HepG2 (cell line): ENCODE measurements around the gene TMEM80. TPM values are rescaled to one million over a fixed set of nuclear protein-coding genes. Genes with fewer than 3 reads are reported as not detected.
A peak's percentile ranks its signal among the peaks of the same experiment; 100 is the strongest.

ENCODE experiments used
- CSRNP2 ChIP-seq: sonication (generic); formaldehyde crosslinking; conservative IDR thresholded peaks from 2 replicates; pipeline ENCODE4 v1.8.0; 2022; ENCODE audit warnings: low read depth, missing genetic modification reagents
- ELF4 ChIP-seq: sonication (generic); formaldehyde crosslinking; IDR thresholded peaks from 2 replicates; pipeline ENCODE4 v1.5.0; 2020; ENCODE audit warnings: missing genetic modification reagents, mild to moderate bottlenecking, moderate library complexity, borderline replicate concordance
- EP300 ChIP-seq, 3 experiments: sonication (generic) in 1 of 3; formaldehyde crosslinking in 1 of 3; IDR thresholded peaks; 2 replicates each; pipeline versions ENCODE4 v1.5.1 to v1.6.1; 2011 to 2020; ENCODE audit warnings: low read depth in 2 of 3, low read length in 2 of 3, borderline replicate concordance in 1 of 3, improper control_type of control experiment in 1 of 3, mild to moderate bottlenecking in 1 of 3, missing genetic modification reagents in 1 of 3, moderate library complexity in 1 of 3
- FOXM1 ChIP-seq: sonication (generic); formaldehyde crosslinking; IDR thresholded peaks from 2 replicates; pipeline ENCODE4 v1.5.0; 2020; ENCODE audit warnings: missing genetic modification reagents
- GTF2F1 ChIP-seq: fragments of 150-350 bp; IDR thresholded peaks from 2 replicates; pipeline ENCODE4 v1.6.1; 2014; ENCODE audit warnings: low read length
- KAT7 ChIP-seq: IDR thresholded peaks from 2 replicates; pipeline ENCODE4 v1.6.1; 2018; ENCODE audit warnings: borderline replicate concordance, missing compliant biosample characterization
- KLF11 ChIP-seq: IDR thresholded peaks from 2 replicates; pipeline ENCODE4 v1.6.1; 2016; ENCODE audit warnings: missing compliant biosample characterization
- MBD4 ChIP-seq: IDR thresholded peaks from 2 replicates; pipeline ENCODE4 v1.6.1; 2012; ENCODE audit warnings: low read length, inconsistent platforms, borderline replicate concordance
- MZF1 ChIP-seq: sonication (generic); formaldehyde crosslinking; IDR thresholded peaks from 2 replicates; pipeline ENCODE4 v1.8.1; 2023; ENCODE audit warnings: mild to moderate bottlenecking, missing genetic modification reagents, borderline replicate concordance
- NBN ChIP-seq: fragments of 450-650 bp; conservative IDR thresholded peaks from 2 replicates; pipeline ENCODE4 v1.6.1; 2017
- NKX3-1 ChIP-seq: sonication (generic); formaldehyde crosslinking; IDR thresholded peaks from 2 replicates; pipeline ENCODE4 v1.5.0; 2020; ENCODE audit warnings: missing genetic modification reagents
- RBAK ChIP-seq: sonication (generic); formaldehyde crosslinking; IDR thresholded peaks from 2 replicates; pipeline ENCODE4 v1.5.1; 2020; ENCODE audit warnings: mild to moderate bottlenecking, missing genetic modification reagents
- YEATS4 ChIP-seq: sonication (generic); formaldehyde crosslinking; IDR thresholded peaks from 2 replicates; pipeline ENCODE4 v1.4.0; 2020; ENCODE audit warnings: missing genetic modification reagents, borderline replicate concordance
- ZBTB20 ChIP-seq: sonication (generic); formaldehyde crosslinking; IDR thresholded peaks from 2 replicates; pipeline ENCODE4 v1.8.1; 2023; ENCODE audit warnings: missing genetic modification reagents, low read depth, mild to moderate bottlenecking, borderline replicate concordance
- ZBTB8A ChIP-seq: sonication (generic); formaldehyde crosslinking; IDR thresholded peaks from 2 replicates; pipeline ENCODE4 v1.4.0; 2020; ENCODE audit warnings: mild to moderate bottlenecking, low read depth, missing genetic modification reagents, borderline replicate concordance
- ZNF256 ChIP-seq: sonication (generic); formaldehyde crosslinking; conservative IDR thresholded peaks from 2 replicates; pipeline ENCODE4 v1.4.0; 2020; ENCODE audit warnings: missing genetic modification reagents
- ZNF264 ChIP-seq: sonication (generic); formaldehyde crosslinking; IDR thresholded peaks from 2 replicates; pipeline ENCODE4 v1.4.0; 2020; ENCODE audit warnings: missing genetic modification reagents
- ZNF3 ChIP-seq: IDR thresholded peaks from 2 replicates; pipeline ENCODE4 v1.7.0; 2017; ENCODE audit warnings: inconsistent platforms
- ZNF512B ChIP-seq: sonication (generic); formaldehyde crosslinking; IDR thresholded peaks from 2 replicates; pipeline ENCODE4 v1.5.1; 2020; ENCODE audit warnings: missing genetic modification reagents, mild to moderate bottlenecking, borderline replicate concordance
- ZNF644 ChIP-seq: IDR thresholded peaks from 2 replicates; pipeline ENCODE4 v1.6.1; 2016; ENCODE audit warnings: low read depth
- ZNF724P ChIP-seq: sonication (generic); formaldehyde crosslinking; IDR thresholded peaks from 2 replicates; pipeline ENCODE4 v1.8.0; 2022; ENCODE audit warnings: missing genetic modification reagents, borderline replicate concordance
- ZNF746 ChIP-seq: sonication (generic); formaldehyde crosslinking; IDR thresholded peaks from 2 replicates; pipeline ENCODE4 v1.8.0; 2022; ENCODE audit warnings: mild to moderate bottlenecking, missing genetic modification reagents
- ZNF749 ChIP-seq: sonication (generic); formaldehyde crosslinking; IDR thresholded peaks from 2 replicates; pipeline ENCODE4 v1.8.0; 2022; ENCODE audit warnings: mild to moderate bottlenecking, missing genetic modification reagents, moderate library complexity, borderline replicate concordance
- ZNF816 ChIP-seq: sonication (generic); formaldehyde crosslinking; IDR thresholded peaks from 2 replicates; pipeline ENCODE4 v1.8.0; 2022; ENCODE audit warnings: missing genetic modification reagents, mild to moderate bottlenecking, borderline replicate concordance
- ZSCAN21 ChIP-seq: sonication (generic); formaldehyde crosslinking; IDR thresholded peaks from 2 replicates; pipeline ENCODE4 v1.8.0; 2022; ENCODE audit warnings: mild to moderate bottlenecking, missing genetic modification reagents, moderate library complexity, borderline replicate concordance
- ZSCAN31 ChIP-seq: sonication (generic); formaldehyde crosslinking; IDR thresholded peaks from 2 replicates; pipeline ENCODE4 v1.5.0; 2020; ENCODE audit warnings: low read depth, mild to moderate bottlenecking, missing genetic modification reagents
- ZZZ3 ChIP-seq: sonication (generic); formaldehyde crosslinking; IDR thresholded peaks from 2 replicates; pipeline ENCODE4 v1.4.0; 2020; ENCODE audit warnings: missing genetic modification reagents, mild to moderate bottlenecking, borderline replicate concordance
- polyA plus RNA-seq, 8 experiments: library from polyadenylated mRNA; depleted of rRNA in 3 of 8; stranded (reverse) in 7 of 8; unstranded in 1 of 8; fragments of >200 nt; fragmentation: Illumina TruSeq in 4 of 8; extraction: Trizol in 4 of 8; gene quantifications; 2 replicates each; pipeline versions ENCODE4 v1.2.1 to v1.2.3, GENCODE V29; 2011 to 2016; ENCODE audit warnings: low read depth in 4 of 8, missing spikeins in 1 of 8, mixed read lengths in 1 of 8; ENCODE audit not compliant: insufficient read depth in 1 of 8
- total RNA-seq, 5 experiments: library from RNA; depleted of rRNA; stranded (reverse); fragments of >200 nt; fragmentation: Illumina TruSeq; extraction: Trizol; gene quantifications; 2 replicates each; pipeline ENCODE4 v1.2.3, GENCODE V29; 2016; ENCODE audit warnings: low read depth in 1 of 5

TMEM80 gene
- total and polyA plus RNA-seq, 2 of the 13 experiments (the other 11 are each of a cell fraction or from before 2014, with no cell fraction given) = 5.6 to 17.1 TPM

GRCh38 chr11:747158-748006, 51.8 kb downstream of the TMEM80 start, which contains the start of gene TALDO1 (continued):
- TF ChIP-seq CSRNP2 (CRISPR knock-in tag) (no peak), ZNF746 (CRISPR knock-in tag) (no peak; the same call in 1 of the 2 replicates), GTF2F1 (no peak), ZNF644 (CRISPR knock-in tag) (no peak), FOXM1 (no peak), ELF4 (CRISPR knock-in tag) (no peak), ZNF512B (CRISPR knock-in tag) (no peak), NKX3-1 (CRISPR knock-in tag) (0 out of 2 replicates have a peak, but pooled peaks have one; percentile 52), KLF11 (CRISPR knock-in tag) (no peak), ZNF816 (no peak; the same call in 1 of the 2 replicates), YEATS4 (CRISPR knock-in tag) (peak; percentile 42; the same call in 1 of the 2 replicates), ZBTB20 (CRISPR knock-in tag) (0 out of 2 replicates have a peak, but pooled peaks have one; percentile 27), EP300 (IDR thresholded peaks at IDR 0.05; ENCODE audit: low read depth in 2 of 2, low read length in 2 of 2) (no peak), EP300 (CRISPR knock-in tag; IDR thresholded peaks at IDR 0.05; ENCODE audit: borderline replicate concordance) (no peak), MZF1 (CRISPR knock-in tag) (no peak), RBAK (no peak), ZBTB8A (no peak), ZNF724P (CRISPR knock-in tag) (peak; percentile 73), NBN (no peak), ZSCAN31 (CRISPR knock-in tag) (peak; percentile 77; the same call in 1 of the 2 replicates), ZNF3 (CRISPR knock-in tag) (no peak), ZZZ3 (CRISPR knock-in tag) (no peak), ZNF749 (no peak), ZSCAN21 (CRISPR knock-in tag) (peak; percentile 37; the same call in 1 of the 2 replicates), ZNF256 (CRISPR knock-in tag) (no peak), ZNF264 (CRISPR knock-in tag) (no peak), KAT7 (peak; percentile 42; the same call in 1 of the 2 replicates), MBD4 (no peak)
